ENCODE measurements around the gene SRGAP2C. TPM values are rescaled to one million over a fixed set of nuclear protein-coding genes. Genes with fewer than 3 reads are reported as not detected.
"Not testable (repeated sequence)": the region's sequence is repeated elsewhere in the genome, so short reads cannot be mapped to it uniquely, and the experiment has no call there.

The SRGAP2C gene
- total RNA-seq, 1 donor from 2014 or later, result 48.2 TPM

- H3K36me3 Mint-ChIP-seq (ENCODE audit: low read depth); H3K27ac Mint-ChIP-seq (ENCODE audit: unreplicated experiment); H3K4me1 Mint-ChIP-seq; H3K4me3 Mint-ChIP-seq; DNase-seq (ENCODE audit: low read depth, low spot score); H3K9me3 Mint-ChIP-seq; H3K27me3 Mint-ChIP-seq (ENCODE audit: low read depth): not testable (repeated sequence)
Measured at GRCh38 chr1:121258134-121258533, 73.4 kb downstream of the SRGAP2C start.

DNA sequence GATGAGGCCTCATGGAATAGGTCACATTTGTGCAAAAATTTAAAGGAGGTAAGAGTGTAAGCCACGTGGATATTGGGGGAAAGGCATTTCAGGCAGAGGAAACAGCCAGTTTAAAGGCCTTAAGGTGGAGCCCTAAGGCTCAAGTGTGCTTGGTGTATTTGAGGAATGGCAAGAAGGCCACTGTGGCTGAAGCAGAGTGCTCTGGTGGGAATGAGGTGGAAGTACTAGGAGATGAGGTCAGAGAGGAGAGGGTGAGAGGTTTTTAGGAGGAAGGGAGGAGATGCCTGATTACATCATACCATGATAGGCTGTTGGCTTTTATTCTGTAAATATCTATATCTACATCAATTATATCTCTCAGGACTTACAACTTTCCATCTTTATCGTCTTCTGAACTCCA, 75.4 kb downstream of the SRGAP2C start:
- not testable (repeated sequence) for H3K4me1 Mint-ChIP-seq; H3K9me3 Mint-ChIP-seq; H3K27ac Mint-ChIP-seq (ENCODE audit: unreplicated experiment); H3K27me3 Mint-ChIP-seq (ENCODE audit: low read depth); DNase-seq (ENCODE audit: low read depth, low spot score); H3K36me3 Mint-ChIP-seq (ENCODE audit: low read depth); H3K4me3 Mint-ChIP-seq

DNA sequence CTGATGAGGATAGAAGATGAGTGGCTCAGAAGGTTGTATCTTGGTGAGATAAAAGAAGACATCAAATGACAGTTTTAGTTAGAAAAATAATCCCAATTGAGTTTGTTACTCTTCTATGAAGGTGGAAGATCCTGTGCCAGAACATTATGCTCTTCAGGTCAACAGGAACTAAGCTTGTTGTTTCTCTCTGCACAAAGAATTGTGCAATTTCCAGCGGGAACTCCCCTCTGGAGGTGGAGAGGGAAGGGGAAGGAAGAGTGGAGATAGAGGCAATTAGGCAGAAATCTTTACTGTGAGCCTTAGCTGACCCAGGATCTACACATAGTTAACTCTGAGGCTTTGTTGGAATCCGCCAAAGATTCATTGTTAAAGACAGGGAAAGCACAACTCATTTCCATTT, 77.4 kb downstream of the SRGAP2C start:
- DNase-seq (ENCODE audit: low read depth, low spot score); H3K27me3 Mint-ChIP-seq (ENCODE audit: low read depth); H3K9me3 Mint-ChIP-seq; H3K36me3 Mint-ChIP-seq (ENCODE audit: low read depth); H3K4me3 Mint-ChIP-seq; H3K27ac Mint-ChIP-seq (ENCODE audit: unreplicated experiment); H3K4me1 Mint-ChIP-seq: not testable (repeated sequence)

DNA sequence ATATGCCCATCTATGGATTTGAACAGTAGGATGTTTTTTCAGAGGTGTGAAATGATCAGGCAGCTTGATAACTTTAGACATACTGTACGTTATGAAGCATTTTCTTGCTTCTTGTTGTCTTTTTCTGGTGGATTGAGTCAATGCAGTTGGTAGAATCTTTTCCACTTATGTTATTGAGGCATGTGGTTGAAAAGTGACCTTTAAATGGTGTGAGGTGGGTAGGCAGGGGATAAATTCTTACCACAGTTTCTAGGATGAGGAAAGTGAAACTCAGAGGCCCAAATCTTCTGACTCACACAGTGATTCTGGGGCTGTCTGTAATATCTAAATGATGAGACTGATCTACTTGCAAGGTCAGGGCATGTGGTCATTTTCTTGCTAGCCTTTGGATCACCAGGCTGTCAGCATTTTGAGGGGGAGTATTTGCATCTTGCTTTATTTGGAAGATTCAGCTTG, 79.0 kb downstream of the SRGAP2C start:
- H3K27ac Mint-ChIP-seq (ENCODE audit: unreplicated experiment); H3K36me3 Mint-ChIP-seq (ENCODE audit: low read depth); H3K27me3 Mint-ChIP-seq (ENCODE audit: low read depth); H3K9me3 Mint-ChIP-seq; H3K4me3 Mint-ChIP-seq; DNase-seq (ENCODE audit: low read depth, low spot score); H3K4me1 Mint-ChIP-seq: not testable (repeated sequence)

DNA sequence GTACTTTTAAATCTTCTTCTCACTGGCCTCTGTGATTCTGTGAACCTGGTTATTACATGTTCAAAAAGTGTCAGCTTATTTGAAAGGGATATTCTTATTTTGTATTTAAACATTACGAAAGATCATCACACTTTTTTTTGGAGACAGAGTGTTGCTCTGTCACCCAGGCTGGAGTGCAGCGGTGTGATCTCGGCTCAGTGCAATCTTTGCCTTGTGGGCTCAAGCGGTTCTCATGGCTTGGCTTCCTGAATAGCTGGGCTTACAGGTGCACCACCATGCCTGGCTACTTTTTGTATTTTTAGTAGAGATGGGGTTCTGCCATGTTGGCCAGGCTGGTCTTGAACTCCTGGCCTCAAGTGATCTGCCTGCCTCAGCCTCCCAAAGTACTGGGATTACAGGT, 82.3 kb downstream of the SRGAP2C start:
- H3K36me3 Mint-ChIP-seq (ENCODE audit: low read depth); H3K9me3 Mint-ChIP-seq; H3K4me1 Mint-ChIP-seq; H3K27ac Mint-ChIP-seq (ENCODE audit: unreplicated experiment); H3K27me3 Mint-ChIP-seq (ENCODE audit: low read depth); DNase-seq (ENCODE audit: low read depth, low spot score); H3K4me3 Mint-ChIP-seq: not testable (repeated sequence)

DNA sequence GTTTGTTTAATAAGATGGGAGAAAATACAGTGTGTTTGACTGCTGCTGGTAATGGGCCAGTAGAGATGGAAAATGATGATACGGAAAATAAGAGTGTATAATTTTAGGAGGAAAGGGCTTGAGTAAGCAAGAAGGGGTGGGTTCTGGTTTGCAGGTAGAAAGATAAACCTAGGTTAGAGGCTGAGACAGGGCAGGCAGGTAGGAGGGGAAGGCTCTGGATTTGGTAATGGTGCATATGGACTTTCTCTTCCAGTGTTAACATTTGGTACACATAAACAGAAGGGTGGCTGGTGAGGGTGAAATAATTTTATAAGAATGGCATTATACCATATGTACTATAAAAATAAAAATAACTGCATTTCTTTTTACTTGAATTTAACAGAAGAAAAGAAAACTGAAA, 84.5 kb downstream of the SRGAP2C start:
- H3K27ac Mint-ChIP-seq (ENCODE audit: unreplicated experiment); H3K27me3 Mint-ChIP-seq (ENCODE audit: low read depth); H3K9me3 Mint-ChIP-seq; H3K36me3 Mint-ChIP-seq (ENCODE audit: low read depth); DNase-seq (ENCODE audit: low read depth, low spot score); H3K4me3 Mint-ChIP-seq; H3K4me1 Mint-ChIP-seq: not testable (repeated sequence)

DNA sequence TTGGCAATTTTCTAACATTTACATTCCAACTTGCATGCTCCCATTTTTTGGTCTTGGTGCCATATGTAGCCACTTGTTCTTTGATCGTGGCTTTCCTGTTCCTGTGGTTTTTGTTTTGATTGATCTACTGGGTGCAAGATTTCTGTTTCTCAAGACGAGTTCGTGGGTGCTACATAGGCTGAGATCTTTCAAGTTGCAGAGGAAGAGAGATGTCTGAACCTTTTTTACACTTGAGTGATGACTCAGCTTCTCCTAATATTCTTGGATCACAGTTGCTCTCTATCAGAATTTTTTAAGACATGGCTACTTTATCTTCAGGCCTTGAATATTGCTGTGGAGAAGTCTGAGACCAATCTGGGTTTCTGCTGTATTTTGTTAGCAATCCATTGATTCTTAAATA, 85.2 kb downstream of the SRGAP2C start:
- H3K9me3 Mint-ChIP-seq; H3K4me3 Mint-ChIP-seq; H3K36me3 Mint-ChIP-seq (ENCODE audit: low read depth); H3K27ac Mint-ChIP-seq (ENCODE audit: unreplicated experiment); H3K4me1 Mint-ChIP-seq; DNase-seq (ENCODE audit: low read depth, low spot score); H3K27me3 Mint-ChIP-seq (ENCODE audit: low read depth): not testable (repeated sequence)

DNA sequence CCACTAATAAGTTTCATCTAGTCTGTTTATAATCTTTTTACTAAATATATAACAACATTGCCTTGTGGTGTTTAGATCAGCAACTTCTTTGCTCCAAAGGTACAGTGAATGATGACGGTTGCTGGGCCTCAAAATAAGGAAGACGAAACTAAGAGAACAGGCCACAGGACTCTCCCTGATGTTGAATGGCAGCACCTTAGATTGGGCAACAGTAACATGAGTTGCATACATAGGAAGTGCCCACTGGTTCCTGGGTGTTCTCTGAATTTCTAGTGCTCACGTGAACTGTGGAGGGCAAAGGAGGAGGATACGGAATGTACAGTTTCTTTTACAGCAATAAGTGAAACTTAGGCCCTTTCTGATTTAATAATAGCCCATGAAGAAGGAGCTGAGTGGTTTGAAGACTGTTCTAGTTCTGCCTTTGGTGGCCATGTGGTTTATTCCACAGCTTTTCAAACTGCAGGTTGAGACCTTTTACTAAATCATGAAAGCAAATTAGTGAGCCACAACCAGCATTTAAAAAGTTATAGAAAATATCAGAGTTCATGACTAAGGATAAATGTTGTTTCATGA, 86.5 kb downstream of the SRGAP2C start:
- not testable (repeated sequence) for H3K27me3 Mint-ChIP-seq (ENCODE audit: low read depth); H3K4me3 Mint-ChIP-seq; H3K4me1 Mint-ChIP-seq; H3K9me3 Mint-ChIP-seq; H3K36me3 Mint-ChIP-seq (ENCODE audit: low read depth); DNase-seq (ENCODE audit: low read depth, low spot score); H3K27ac Mint-ChIP-seq (ENCODE audit: unreplicated experiment)

DNA sequence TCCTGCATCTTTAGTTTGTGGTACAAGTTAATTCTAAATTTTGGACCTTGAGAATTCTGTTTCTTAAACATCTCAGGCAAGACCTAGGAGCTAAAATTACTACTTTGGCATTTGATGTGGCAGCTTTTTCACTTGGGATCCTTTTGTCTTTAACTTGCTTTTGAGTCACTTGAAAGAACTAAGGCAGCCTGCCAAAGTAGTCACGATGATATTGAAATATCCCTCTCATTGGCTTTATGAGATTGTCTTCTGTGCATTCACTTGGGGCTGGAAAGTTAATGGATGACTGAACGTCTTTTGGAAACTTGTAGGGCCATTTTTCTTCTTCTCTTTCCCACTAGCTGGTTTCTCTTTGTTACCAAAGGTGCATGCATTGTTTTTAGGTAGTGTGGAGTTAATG, 90.7 kb downstream of the SRGAP2C start:
- H3K27me3 Mint-ChIP-seq (ENCODE audit: low read depth); H3K4me3 Mint-ChIP-seq; H3K4me1 Mint-ChIP-seq; H3K27ac Mint-ChIP-seq (ENCODE audit: unreplicated experiment); DNase-seq (ENCODE audit: low read depth, low spot score); H3K9me3 Mint-ChIP-seq; H3K36me3 Mint-ChIP-seq (ENCODE audit: low read depth): not testable (repeated sequence)

DNA sequence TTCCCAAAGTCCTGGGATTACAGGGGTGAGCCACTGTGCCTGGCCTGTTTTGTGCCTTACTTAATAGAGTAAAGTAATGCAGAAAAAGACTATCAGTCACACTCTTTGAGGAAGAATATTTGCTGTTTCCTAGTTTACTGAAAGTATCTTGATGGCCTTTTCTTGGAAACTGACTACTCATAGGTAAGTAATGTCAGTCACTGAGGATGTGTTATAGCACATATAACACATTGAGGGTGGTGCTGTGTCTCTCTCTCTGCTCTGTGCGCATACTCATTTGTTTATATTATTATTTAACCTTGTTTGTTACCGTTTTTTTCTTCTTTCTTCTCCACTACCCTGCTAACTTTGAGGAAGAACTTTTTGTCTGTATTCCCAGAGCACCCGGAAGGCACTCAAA, 93.4 kb downstream of the SRGAP2C start:
- not testable (repeated sequence) for H3K4me1 Mint-ChIP-seq; H3K4me3 Mint-ChIP-seq; H3K27ac Mint-ChIP-seq (ENCODE audit: unreplicated experiment); H3K27me3 Mint-ChIP-seq (ENCODE audit: low read depth); DNase-seq (ENCODE audit: low read depth, low spot score); H3K9me3 Mint-ChIP-seq; H3K36me3 Mint-ChIP-seq (ENCODE audit: low read depth)

DNA sequence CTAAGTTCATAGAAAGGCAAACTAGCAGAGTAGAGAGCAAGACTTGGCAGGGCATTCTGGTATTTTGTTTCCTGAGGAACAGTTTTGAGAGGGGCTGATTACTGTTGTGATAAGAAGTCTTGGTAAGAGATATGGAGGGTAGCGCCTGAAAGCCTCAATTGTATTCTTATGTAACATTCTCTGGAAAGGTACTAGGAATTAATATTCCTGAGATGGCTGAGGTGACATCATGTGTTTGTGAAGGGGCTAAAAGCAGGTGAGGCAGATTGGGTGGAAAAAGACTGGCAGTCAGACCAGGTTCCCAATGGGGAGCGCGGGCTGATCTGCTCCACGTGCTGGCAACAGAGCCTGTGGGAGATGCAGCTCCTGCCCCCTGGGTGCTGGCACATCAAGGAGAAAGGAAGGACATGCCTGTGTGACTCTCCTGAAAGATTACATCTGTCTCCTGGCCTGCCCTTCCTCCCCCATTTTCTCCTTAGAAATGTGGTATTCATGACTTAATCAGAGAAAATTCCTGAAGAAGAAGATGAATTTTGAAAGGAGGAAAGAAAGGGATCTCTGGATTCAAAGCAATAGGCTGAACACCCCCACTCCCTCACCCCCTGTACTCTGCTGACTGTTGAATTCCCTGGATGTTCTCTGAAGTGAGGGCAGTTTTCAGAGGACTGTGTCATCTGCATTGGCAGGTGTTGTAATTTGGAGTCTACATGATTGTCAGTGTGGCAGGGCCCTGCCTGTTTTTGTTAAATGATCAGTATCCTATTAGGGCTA, 94.2 kb downstream of the SRGAP2C start:
- not testable (repeated sequence) for H3K4me3 Mint-ChIP-seq; H3K4me1 Mint-ChIP-seq; H3K27ac Mint-ChIP-seq (ENCODE audit: unreplicated experiment); H3K9me3 Mint-ChIP-seq; H3K36me3 Mint-ChIP-seq (ENCODE audit: low read depth); H3K27me3 Mint-ChIP-seq (ENCODE audit: low read depth); DNase-seq (ENCODE audit: low read depth, low spot score)

DNA sequence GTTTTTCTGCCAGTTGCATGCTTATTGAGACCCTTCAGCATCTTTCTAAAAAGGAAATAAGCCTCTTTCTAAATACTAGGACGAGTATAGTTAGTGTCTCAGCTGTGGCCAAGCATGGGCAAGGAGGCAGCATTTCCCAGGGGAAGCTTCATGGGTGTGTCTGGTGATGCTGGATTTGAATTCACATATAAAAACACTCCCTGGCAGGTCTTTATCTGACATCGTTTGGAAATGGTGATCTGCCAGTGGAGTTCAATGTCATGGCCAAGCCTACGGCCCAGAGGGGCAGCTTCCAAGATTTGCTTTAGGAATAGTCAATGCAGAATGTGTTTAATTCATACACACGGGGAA, 94.7 kb downstream of the SRGAP2C start:
- H3K4me3 Mint-ChIP-seq; H3K4me1 Mint-ChIP-seq; H3K27me3 Mint-ChIP-seq (ENCODE audit: low read depth); H3K36me3 Mint-ChIP-seq (ENCODE audit: low read depth); DNase-seq (ENCODE audit: low read depth, low spot score); H3K27ac Mint-ChIP-seq (ENCODE audit: unreplicated experiment); H3K9me3 Mint-ChIP-seq: not testable (repeated sequence)

DNA sequence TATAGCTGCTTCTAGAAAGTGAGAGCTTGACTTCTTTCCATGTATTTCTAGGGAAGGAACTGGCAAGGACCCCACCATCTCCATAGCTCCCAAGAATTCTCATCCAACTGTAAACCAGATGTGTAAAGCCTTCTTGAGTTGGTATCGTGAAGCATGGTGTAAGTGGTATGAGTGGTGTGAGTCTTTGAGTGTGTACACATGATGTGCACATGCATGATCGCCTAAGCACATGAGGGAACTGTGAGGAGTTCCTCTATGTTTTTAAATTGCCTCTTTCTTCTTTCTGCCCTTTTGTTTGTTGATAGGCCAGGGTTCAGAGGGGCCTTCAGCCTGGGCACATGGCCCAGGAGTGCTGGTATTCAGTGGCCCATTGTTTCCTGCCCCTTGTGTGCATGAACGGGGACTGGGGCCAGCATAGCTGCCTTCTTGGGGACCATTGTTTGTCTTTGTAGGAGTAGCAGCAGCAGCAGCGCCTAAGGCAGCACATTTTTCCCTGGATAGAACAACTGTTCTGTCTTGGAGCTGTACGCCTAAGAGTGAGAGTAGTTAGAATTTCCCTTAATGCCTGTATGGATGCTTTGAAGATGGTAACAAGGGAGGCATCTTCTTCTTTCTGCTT, 96.0 kb downstream of the SRGAP2C start:
- H3K27ac Mint-ChIP-seq (ENCODE audit: unreplicated experiment); DNase-seq (ENCODE audit: low read depth, low spot score); H3K9me3 Mint-ChIP-seq; H3K4me1 Mint-ChIP-seq; H3K36me3 Mint-ChIP-seq (ENCODE audit: low read depth); H3K4me3 Mint-ChIP-seq; H3K27me3 Mint-ChIP-seq (ENCODE audit: low read depth): not testable (repeated sequence)

DNA sequence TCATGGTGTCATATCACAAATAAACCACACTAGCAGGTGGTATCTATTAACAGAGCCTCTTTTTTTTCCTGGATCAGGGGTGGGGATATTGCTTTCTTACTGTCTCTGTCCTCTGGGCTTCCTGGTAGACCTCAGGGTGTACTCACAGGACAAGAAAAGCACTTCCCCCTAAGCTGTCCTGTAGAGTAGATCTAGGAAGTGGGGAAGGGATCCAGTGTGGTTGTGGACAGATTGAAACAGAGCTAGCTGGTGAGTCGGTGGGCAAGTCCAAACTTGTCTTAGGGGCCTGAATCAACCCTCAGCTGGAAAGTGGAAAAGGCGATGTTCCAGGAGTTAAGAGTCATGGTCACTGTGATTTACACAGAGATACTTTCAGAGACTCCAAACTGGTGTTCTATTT, 96.7 kb downstream of the SRGAP2C start:
- H3K9me3 Mint-ChIP-seq; DNase-seq (ENCODE audit: low read depth, low spot score); H3K36me3 Mint-ChIP-seq (ENCODE audit: low read depth); H3K27me3 Mint-ChIP-seq (ENCODE audit: low read depth); H3K4me3 Mint-ChIP-seq; H3K27ac Mint-ChIP-seq (ENCODE audit: unreplicated experiment); H3K4me1 Mint-ChIP-seq: not testable (repeated sequence)

All from neural crest cell (in vitro differentiated cells).